EH (cell line): ENCODE measurements around the gene CLIP2.
"Not testable (repeated sequence)": the region's sequence is repeated elsewhere in the genome, so short reads cannot be mapped to it uniquely, and the experiment has no call there.

Experiments used
- DNase-seq: peaks from one replicate; pipeline ENCODE4 v3.0.0-alpha.2; 2015; ENCODE audit warnings: low read depth

The CLIP2 gene

DNA sequence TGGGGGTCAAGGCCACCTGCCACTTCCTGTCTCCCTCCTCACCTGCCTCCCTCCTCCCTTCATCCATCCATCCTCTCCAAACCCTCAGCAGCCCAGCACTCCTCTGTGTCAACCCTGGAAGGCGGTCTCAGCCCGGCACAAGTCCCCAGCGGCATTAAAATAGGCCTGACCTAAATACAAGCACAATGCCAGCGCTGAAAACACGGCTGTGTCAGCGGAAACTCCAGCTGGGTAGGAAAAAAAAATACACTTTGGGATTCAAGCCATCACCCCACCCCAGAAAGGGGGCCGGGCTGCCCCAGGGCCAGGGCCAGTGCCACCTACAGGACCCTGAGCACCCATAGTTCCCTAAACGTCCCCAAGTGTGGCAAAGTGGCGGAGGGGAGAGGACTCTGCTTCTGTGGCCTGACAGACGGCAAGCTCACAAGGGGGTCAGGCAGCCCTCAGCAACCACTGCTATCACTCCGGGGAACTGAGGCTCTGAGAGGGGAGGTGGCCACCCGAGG, 141.8 kb downstream of the CLIP2 start:
- no peak for DNase-seq

DNA sequence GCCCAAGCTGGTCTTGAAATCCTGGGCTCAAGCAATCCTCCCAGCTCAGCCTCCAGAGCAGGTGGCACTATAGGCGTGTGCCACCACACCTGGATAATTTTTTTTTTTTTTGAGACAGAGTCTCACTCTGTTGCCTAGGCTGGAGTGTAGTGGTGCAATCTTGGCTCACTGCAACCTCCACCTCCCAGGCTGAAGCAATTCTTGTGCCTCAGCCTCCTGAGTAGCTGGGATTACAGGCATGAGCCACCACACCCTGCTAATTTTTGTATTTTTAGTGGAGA, 148.0 kb downstream of the CLIP2 start:
- DNase-seq, result not testable (repeated sequence)

DNA sequence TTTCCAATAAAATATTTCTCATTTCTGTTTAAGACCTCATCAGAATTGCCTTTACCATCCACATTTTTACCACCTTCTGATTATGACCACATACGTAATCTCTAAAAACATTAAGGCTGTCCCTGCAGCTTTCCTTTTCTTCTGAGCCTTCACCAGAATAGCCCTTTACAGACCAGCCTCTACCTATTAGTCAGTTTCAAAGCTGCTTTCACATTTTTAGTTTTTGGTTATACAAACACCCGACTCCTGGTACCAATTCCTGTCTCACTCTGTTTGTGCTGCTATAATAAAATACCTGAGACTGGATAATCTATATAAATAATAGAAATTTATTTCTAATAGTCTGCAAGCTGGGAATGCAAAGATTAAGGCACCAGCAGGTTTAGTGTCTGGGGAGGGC, 149.1 kb downstream of the CLIP2 start:
- DNase-seq, result no peak

GRCh38 chr7:74439541-74439940, 150.3 kb downstream of the CLIP2 start:
- DNase-seq, result no peak

DNA sequence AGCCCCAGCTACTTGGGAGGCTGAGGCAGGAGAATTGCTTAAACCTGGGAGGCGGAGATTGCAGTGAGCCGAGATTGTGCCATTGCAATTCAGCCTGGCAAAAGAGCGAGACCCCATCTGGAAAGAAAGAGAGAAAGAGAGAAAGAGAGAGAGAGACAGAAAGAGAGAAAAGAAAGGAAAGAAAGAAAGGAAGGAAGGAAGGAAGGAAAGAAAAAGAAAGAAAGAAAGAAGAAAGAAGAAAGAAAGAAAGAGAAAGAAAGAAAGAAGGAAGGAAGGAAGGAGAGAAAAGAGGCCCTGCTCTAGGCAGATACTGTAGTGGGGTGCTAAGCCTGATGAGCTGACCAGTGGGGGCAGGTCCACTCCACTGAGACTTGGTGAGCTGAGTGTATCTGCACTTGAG, 150.9 kb downstream of the CLIP2 start:
- DNase-seq, result not testable (repeated sequence)

- peak; percentile 71 for DNase-seq
Measured at GRCh38 chr7:74441801-74442200, 152.6 kb downstream of the CLIP2 start.

DNA sequence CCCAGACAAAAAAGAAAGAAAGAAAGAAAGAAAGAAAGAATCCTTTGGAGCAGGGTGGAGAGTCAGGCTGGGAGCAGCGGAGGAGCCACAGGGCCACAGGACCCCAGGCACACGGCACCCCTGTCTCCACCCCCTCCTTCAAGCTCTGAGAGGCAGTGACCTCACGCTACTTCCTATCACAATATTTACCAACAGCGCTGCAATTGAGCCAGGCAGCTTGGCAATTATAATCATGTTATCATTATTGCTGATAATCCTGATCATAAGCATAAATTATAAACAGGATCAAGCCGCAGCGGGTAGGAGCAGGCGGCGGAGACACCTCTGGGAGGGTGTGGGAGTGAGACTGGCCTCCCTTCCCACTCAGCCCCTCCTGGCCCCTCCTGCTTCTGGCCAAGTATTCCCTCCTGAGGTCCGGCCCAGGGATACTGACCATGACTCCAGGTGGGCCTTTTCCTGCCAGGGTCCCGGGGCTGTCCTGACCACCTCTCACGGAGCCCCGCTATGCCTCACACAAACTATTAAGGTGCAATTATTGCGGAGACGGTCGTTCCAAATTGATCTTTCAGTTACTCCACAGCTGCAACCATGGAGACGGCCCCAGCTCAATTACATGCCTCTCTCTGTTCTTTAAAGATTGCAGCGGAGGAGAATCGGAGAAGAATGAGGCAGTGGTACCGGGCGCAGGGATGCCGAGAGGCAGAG, 154.5 kb downstream of the CLIP2 start:
- no peak for DNase-seq

- DNase-seq, result no peak
Measured at GRCh38 chr7:74449144-74449543, 159.9 kb downstream of the CLIP2 start.

- peak; percentile 63 for DNase-seq
Measured at GRCh38 chr7:74449809-74450397, 160.7 kb downstream of the CLIP2 start.

DNA sequence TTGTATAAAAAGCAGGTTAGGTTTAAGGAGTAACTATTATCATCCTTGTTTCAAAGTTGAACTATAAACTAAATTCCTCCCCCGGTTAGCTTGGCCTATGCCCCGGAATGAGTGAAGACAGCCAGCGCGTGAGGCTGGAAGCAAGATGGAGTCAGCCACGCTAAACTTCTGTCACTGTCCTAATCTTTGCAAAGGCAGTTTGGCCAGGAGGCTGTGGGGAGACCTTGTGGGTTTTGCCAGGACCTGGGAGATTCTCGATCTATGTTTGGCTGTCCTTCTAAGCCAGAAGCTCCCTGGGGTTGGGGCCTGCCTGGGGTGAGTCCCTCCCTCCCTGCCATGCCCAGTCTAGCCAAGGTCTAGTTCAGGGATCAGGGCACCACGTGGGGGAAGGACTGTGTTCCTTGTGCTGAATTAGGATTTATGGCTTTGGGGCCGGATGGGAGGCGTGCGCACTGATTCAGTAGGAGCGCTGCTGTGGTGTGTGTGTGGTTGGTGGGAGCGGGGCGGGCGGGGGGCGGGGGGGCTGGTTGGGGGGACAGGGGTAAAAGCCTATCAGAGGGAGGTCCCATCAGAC, 163.6 kb downstream of the CLIP2 start:
- peak; percentile 53 for DNase-seq

- DNase-seq, result peak; percentile 78
Measured at GRCh38 chr7:74453322-74454011, 164.3 kb downstream of the CLIP2 start, which contains the start of gene GTF2IRD1. Gene GTF2IRD1, plus strand, starts transcription at chr7:74453906. Its CDS starts 54,175 bp downstream, at chr7:74508081.

GRCh38 chr7:74454021-74454924, 165.1 kb downstream of the CLIP2 start:
- no peak for DNase-seq

DNA sequence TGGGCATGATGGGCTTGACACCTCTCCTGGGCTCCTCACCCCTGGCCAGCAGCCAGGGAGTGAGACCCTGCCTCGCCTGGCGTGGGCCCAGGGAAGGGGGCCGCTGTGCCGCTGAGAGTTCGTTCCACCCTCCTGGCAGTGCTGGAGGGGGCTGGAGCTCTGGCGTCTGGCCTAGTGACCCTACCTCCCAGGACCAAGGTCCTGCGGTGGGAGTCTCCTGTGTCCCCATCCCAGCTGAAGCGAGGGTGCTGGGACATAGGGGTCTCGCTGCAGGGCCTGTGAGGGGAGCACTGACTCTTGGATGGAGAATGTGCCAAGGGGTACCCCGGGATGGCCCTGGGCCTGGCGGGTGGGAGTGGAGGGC, 165.7 kb downstream of the CLIP2 start:
- DNase-seq, result no peak

GRCh38 chr7:74455291-74455804, 166.1 kb downstream of the CLIP2 start:
- no peak for DNase-seq
